NCI-H748 treated with DMSO at 0.1 percent for 48 hours (cell line): ENCODE measurements around the gene HOXD9.

Experiments
- DNase-seq: peaks from one replicate; lab custom pipeline; 2025; lab: John Stamatoyannopoulos, UW

Gene HOXD9

DNA sequence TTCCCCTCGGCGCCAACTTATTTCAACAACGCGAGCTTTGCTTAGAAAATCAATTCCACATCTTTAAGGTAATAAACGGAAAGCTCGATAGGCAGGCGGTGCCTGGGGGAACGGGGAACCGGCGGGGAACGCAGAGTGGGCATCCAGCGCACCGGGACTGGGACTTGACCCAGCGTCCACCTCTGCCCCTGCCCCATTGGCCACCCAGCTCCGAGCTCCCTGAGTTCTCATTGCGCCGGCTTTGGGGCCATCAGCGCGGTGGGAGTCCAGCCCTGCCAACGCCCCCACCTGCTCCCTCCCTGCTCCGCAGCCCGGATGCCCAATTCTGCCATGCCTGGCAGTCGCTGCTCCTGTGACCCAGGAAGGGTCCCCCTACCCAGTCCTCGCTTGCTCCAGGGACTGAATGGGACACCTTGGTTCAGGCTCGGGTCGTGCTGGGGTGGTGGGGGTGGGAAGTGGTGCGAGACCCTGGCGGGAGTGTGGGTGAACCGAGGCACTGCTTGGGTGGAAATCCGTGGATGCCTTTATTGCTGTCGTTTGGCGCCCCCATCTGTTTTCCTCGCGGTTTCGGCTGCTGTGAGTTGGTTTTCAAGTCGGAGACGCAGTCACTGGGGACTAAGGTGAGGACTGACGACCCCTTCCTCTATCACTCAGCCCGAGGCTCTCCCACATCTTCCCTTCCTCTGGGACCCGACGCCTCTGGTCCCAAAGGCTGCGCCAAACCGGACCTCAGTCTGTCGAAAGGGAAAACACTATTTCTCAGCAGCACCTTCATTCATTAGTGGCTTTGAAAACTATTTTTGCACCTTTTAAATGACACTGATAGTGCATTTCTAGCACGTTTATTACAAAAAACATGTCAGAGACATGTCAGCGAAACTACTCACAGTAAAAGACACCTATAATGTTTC lies 36.4 kb upstream of the HOXD9 start:
- DNase-seq = peak; percentile 70

DNA sequence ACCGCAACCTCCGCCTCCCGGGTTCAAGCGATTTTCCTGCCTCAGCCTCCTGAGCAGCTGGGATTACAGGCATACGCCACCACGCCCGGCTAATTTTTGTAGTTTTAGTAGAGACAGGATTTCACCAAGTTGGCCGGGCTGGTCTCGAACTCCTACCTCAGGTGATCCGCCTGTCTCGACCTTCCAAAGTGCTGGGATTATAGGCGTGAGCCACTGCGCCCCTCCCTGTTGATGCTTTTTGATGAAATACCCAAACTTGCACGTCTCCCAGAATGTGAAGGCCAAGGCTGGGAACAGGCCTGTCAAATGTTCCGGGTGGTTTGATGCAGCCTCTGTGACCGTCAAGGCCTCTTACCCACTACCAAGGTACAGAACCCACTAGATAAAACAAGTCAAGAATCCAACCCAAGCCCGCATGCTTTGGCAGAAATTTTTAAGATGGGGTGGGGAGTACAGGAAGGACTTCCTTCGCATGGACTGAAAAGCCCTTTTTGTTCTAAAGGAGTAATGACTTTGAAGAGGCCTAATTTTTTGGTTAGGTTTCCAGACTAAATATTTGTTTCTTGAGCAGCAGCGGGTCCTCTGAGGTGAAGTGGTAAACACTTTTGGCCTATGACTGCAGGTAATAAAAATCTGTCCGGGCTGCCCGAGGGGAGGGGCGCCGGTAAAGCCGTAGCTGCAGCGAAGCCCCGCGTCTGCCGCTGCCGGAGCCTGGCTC lies 35.0 kb upstream of the HOXD9 start:
- no peak for DNase-seq

DNA sequence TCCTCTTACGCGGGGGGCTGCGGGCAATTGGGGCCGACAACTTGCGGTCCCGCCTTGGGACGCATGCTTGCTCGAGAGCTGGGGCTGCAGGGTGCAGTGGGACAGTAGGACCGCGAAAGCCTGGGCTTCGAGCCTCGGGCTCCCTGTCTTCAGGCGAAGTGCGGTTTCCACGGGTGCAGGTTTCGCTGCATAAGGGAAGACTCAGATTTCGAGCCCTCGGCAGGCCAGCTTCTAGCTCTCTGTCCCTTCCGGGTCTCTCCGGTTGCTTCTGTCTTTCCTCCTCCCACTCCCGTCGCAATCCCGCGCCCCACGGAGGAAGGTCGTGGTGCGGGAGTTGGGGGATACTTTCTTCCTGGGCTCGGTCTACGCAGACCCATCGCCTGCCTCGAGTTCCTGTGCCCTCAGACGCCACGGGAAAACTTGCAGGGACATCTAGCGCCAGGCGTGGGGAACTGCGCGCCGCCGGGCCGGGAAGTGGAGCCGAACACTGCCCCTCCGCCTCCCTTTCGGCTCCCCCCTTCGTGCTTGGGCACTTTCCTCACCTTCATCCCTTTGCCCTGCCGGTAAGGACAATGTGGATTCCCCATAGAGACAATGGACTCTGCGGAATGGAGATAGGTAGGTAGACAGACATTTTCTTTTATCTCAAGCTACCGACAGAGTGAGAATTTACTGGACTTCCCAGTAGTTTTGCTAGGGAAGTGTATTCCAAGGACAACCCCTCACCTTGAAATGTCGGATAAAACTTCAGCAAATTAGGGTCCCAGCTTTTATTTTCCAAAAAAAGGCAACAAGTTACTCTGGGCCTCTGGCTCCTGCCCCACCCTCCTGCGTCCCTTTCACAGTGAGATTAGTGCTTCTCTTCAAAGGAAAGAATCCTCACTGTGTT lies 34.2 kb upstream of the HOXD9 start:
- peak; percentile 75 for DNase-seq

DNA sequence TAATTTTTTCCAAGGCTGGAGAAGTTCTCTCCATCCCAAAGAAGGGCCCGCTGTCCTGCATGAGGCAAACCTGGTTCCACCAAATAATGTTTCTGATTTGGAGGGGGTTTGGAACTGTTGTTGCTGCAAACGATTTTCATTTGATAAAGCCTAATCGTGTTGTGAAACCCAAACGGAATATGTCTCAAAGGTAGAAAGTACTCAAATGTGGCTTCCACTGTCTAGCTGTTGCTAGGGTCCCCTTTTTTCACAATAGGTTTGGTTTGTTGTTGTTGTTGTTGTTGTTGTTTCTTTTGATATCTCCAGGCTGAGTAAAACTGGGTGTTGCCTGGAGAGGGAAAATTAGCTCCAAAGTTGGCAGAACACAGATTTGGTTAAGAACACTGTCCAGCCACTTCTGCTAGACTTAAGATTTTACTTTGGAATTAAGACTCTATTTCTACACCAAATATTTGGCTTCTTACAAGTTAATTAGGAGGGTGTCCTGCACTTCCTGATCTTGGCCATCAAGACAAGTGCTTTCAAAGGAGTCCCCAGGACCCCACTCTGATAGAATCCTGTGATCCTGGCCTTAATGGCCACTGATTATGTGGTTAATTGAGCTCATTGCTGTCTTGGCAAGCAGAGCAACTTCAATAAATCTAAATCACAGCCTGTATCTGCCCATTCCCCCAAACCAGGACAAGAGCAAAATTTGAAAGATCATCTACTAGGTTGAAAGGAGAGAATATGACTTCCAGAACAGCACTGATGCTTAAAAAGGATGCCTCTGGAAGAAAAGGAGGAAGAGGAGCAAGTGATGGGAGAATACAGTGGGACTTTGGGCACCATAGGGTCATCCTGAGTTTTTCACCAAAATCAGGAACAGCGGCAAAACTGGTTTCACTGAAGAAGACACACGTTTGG lies 33.3 kb upstream of the HOXD9 start:
- no peak for DNase-seq

DNA sequence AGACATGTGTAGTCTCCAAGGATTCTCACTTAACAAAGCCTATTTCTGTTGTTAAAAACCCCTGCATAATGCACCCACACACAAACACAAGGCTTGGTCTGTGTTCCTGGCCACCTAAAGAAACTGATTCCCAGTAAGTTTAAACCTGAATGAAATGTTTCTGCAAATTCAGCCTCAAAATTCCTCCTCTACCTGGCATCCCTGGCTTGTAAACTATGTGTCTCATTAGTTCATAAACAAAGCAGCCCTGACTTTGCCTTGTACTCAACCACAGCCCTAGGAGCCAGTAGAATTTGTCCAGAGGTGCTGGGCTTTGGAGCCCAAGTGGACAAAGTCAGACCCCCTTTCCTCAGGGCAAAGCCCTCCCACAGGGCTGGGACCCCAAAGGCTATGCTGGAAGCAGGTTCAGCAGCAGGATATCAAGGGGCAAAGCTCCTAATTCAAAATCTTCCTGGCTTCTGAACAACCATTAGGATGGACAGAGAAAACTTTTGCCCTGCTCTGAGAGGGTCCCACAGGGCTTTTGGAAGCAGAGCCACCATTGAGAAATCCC lies 32.6 kb upstream of the HOXD9 start:
- no peak for DNase-seq

DNA sequence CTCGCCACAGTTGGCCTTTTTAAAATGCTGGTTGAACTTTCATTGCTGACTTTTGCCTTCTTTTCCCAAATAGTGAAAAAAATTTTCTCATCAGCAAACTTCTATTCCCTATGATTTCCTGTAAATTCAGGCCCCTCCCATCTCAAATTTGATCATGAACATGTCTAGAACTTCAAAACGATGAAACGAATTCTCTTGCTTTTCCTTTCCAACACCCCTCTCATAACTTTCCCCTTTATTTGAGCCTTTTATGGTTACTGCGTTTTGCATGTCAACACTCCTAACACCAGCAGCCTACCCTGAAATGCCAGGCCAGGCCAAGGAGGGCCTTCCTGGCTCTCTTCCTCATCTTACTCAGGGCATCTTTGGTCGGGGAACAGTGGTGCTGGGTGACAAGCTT lies 31.7 kb upstream of the HOXD9 start:
- no peak for DNase-seq

DNA sequence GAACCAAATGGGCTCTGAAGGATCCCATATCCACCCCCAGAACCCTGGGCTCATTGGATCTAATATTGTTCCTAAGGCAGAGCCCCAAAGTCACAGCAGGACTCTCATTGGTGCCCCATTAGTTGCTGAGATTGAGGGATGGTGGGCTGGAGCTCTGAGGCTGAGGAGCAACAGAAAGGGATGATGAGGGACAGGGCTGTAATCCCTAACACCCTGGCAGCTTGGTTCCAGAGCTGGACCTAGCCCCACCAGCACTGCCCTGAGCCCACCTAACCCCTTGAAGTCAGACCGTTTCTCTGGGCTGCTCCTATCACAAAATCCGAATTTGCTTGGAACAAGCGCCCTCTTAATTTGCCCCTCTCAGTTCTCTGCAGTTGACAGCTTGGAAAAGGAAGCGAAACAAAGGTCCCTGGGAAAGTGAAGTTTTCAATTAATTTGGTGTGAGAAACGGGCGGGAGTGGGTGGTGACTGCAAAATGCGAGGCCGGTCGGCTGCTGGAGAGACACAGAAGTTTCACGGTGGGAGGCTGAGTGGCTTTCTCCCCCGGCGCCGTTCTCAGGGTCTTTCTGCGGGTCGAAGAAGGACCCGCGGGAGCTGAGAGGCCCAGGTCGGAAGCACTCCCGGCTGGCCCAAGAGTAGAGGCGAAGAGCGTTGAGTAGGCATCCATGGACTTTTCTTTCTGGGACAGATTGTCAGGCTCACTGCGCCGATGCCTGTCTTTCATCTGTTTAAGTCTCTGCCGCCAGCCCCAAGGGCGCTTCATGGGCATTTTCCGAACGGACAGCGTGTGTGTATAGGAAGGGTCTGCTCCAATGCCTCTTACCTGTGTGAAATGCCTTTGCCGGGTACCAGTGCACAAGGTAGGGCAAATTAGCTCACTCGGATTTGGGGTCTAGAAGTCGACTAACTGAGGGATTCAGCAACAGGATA lies 30.9 kb upstream of the HOXD9 start:
- no peak for DNase-seq

DNA sequence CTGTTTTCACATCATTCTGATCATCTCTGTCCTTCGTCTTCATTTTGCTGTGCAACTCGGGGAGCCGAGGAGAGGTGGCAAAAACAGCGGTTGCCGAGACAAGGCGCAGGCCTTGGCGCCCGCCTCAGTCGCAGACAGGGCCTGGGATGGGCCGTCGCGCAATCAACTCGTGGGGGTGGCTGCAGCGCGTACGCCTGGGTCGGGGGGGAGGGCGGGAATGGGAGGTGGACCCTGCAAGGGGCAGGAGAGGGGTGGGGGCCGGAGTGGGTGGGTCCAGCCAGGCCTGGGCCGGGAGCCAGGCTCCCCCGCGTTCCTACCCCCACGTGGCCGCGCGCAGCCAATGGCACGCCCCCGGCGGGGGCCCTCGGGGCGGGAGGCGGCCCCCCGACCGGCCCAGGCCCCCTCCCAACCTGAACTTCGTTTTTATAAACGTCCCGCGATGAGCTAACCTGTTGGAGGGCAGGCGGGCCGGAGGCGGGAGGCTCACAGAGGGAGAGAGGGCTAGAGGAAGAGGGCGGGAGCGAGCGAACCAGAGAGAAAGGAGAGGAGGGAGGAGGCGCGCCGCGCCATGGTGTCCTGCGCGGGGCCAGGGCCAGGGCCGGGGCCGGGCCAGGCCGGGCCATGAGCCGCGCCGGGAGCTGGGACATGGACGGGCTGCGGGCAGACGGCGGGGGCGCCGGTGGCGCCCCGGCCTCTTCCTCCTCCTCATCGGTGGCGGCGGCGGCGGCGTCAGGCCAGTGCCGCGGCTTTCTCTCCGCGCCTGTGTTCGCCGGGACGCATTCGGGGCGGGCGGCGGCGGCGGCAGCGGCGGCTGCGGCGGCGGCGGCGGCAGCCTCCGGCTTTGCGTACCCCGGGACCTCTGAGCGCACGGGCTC lies 30.0 kb upstream of the HOXD9 start, which contains the start of gene HOXD13:
Gene HOXD13, plus strand, starts transcription at position 452 of the 875 bp plus-strand sequence. Its CDS starts 170 bp downstream, at position 622.
- no peak for DNase-seq

DNA sequence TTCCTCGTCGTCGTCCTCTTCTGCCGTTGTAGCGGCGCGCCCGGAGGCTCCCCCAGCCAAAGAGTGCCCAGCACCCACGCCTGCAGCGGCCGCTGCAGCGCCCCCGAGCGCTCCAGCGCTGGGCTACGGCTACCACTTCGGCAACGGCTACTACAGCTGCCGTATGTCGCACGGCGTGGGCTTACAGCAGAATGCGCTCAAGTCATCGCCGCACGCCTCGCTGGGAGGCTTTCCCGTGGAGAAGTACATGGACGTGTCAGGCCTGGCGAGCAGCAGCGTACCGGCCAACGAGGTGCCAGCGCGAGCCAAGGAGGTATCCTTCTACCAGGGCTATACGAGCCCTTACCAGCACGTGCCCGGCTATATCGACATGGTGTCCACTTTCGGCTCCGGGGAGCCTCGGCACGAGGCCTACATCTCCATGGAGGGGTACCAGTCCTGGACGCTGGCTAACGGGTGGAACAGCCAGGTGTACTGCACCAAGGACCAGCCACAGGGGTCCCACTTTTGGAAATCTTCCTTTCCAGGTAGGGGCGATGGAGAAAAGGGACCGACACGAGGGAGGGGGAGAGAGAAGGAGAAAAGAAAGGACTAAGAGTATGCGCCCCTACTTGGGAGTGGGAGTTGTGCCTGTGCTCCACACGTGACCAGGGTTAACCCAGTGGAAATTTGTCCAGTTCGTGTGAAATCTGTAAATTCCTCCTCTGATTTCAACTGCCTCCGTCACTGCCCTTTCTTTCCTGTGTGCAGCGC lies 29.2 kb upstream of the HOXD9 start:
- no peak for DNase-seq

DNA sequence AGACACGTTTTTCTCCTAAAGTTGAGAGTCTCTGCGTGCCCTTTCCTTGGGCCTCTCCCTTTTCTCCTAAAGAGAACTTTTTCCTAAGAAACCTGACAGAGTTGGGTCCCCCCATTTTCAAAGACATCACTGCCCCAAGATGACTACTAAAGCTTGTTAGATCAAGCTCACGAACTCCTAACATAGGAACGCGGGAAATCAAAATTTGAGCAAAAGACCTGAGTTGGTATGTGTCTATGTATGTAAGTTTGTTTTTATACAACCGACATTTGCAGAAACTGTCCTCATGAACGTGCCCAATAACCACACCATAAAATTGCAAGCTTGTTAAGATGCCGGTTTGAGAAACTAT lies 28.6 kb upstream of the HOXD9 start:
- no peak for DNase-seq

DNA sequence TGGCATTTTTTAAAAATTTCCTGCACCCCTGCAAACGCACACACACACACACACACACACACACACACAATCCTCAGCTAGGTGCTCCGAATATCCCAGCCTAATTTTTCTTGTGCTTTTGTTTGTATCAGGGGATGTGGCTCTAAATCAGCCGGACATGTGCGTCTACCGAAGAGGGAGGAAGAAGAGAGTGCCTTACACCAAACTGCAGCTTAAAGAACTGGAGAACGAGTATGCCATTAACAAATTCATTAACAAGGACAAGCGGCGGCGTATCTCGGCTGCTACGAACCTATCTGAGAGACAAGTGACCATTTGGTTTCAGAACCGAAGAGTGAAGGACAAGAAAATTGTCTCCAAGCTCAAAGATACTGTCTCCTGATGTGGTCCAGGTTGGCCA lies 28.2 kb upstream of the HOXD9 start:
- no peak for DNase-seq

DNA sequence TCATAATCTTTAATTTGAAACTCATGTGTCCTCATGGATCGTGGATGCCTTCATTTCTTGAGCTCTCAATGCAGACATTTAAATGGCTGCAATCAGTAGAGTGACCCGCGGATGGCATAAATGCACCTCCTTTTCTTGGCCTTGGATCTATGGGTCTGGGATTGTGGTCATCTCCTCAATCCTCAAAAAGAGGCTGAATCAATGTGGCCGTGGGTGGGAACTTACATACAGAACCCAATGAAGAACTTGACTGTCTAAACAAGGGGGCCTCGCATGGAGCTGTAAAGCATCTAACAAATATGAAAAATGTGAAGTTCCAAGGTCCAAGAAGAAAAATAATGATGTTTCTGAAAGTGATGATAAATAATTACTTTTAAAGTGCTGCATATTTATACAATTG lies 27.1 kb upstream of the HOXD9 start:
- DNase-seq = no peak

DNA sequence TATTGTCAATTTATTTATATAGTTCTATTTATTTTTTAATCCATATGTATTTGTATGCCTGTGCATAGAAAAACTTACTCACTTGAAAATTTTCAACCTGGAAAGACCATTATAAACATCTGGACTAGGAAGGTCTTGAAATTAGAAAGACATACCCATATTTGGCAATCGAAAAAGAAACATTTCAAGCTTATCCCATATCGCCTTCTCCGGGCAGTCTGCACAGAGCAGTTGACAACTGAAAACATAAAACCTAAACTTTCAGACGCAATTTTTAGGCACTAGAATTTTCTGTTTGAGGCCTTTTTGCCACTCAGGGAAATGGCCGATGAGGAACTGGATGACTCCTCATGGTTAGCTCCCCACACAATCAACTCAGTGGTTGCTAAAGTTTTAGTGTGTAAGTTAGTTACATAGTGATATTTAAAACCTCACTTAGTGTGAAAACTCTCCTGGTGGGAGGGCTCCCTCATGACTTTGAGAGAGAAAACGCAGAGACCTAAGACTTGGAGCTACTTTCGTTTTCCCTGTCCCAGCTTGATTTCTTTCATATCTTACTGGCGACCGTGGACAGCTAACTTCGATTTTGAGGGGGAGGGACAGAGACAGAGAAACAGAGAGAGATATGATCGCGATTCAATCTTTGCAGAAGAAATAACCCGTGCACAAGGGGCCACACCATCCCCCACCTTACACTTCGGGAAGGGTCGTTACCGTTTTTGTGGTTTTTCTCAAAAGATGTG lies 26.1 kb upstream of the HOXD9 start:
- DNase-seq = no peak

DNA sequence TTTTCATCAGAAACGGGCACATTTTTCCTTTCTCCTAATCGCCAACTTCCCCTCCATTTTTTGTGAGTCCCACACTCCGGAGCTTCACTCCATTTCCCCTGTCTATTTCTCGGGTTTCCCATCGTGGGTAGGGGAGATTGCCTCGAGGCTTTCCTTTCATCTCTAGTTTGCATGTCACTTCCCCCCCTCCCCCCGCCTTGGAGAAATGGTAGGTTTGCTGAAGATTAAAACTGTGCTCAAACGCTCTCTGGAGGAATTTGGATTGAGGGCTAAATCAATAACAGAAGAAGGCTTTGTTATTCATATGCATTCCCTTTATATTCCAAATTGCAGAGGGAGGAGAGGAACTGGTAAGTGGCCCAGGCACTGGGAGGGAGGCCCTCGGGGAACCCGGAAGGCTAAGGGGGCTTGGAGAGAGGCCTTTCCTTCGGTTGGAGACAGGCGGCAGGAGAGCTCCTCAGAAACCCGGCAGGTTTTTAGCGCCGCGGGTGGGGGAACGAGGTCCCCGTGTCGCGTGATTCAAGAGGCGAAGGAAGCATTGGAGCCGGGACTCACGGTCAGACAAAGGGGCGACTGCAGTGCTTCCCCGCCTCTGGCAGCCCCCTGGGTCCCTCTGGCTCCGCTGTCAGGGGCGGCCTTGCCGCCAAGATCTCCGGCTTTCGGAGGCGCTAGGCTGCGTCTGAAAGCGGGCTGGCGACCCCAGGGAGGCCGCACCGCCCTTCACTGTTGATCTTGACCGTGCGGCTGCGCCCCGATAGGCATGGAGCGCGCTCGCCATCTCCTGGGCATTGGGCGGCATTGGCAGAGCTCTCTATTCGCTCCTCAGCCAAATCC lies 25.3 kb upstream of the HOXD9 start:
- DNase-seq = peak; percentile 91

DNA sequence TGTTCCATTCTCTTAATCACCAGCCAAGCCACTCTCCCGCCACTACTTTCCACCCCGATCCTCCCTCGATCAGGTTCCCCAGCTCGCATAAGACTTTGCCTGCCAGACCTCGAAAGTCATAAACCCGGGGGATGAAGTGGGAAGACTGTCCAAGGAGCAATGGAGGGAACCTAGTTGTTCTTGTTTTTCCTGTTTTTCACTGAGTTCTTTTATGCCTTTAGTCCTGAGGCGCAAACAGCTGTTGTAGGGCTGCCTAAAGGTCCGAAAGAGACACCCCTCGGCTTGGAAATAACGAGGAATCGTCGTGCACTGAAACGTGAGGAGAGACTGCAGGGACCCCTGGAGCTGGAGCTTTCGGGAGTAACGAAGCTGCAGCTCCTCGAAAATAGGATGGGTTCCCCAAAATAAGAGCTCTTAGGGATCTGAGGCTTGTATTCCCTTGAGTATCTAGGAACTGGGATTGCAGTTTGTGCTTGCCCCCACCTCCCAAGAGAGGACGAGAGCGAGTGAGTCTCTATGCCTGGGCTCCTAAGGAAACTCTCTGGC lies 24.6 kb upstream of the HOXD9 start:
- no peak for DNase-seq
